ENCODE results near the gene CECR2. TPM values are rescaled to one million over a fixed set of nuclear protein-coding genes. Genes with fewer than 3 reads are reported as not detected.

The CECR2 gene
- total and polyA plus RNA-seq, 8 donors: 8.0 to 22.0 (median 17.1) TPM

DNA sequence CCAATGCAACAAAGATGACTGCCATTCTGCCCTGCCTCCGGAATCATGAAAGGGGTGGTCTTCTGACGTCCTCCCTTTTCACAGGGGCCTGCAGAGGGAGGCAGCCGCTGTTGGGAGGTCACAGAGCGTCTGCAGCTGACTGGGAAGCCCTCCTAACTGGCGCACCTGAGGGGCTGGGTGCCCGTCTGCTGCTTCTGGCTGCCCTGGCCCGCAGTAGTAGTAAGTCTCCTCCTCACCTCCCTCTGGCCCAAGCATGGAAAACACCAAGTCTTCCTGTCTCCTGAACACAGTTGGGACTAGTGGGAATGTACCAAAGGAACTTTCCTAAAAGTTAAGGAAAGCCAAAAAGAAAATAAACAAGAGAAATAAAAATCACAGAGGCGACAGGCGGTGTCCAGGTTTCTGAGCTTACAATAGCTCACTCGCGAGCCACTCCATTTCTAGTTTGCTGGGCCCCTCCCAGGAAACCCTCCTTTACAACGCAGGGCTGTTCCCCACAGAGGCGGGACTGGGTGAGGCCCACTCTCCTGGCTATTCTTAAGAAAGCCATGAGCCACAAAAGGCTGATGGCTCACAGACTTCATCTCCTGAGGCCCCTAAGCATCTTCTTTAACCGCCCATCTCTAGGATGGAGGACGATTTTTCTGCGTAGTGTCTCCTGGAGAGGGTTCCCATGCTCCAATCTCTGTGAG lies 37.0 kb upstream of the CECR2 start:
- Histone ChIP-seq H3K36me3 (no peaks in the 10 kb centered on the region), H3K27ac (no peak overlapping the region), H3K27me3 (no peaks in the 10 kb centered on the region), H3K9me3 (no peaks in the 10 kb centered on the region), H3K4me3 (no peak overlapping the region), H3K4me1 (no peaks in the 10 kb centered on the region)
- intact Hi-C loops (cut with DNase I): no loop called here
- ATAC-seq: no peak
- DNase-seq: no peak
- TF ChIP-seq, protein P1, sequence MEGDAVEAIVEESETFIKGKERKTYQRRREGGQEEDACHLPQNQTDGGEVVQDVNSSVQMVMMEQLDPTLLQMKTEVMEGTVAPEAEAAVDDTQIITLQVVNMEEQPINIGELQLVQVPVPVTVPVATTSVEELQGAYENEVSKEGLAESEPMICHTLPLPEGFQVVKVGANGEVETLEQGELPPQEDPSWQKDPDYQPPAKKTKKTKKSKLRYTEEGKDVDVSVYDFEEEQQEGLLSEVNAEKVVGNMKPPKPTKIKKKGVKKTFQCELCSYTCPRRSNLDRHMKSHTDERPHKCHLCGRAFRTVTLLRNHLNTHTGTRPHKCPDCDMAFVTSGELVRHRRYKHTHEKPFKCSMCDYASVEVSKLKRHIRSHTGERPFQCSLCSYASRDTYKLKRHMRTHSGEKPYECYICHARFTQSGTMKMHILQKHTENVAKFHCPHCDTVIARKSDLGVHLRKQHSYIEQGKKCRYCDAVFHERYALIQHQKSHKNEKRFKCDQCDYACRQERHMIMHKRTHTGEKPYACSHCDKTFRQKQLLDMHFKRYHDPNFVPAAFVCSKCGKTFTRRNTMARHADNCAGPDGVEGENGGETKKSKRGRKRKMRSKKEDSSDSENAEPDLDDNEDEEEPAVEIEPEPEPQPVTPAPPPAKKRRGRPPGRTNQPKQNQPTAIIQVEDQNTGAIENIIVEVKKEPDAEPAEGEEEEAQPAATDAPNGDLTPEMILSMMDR (IDR thresholded peaks at IDR 0.05): no peak

DNA sequence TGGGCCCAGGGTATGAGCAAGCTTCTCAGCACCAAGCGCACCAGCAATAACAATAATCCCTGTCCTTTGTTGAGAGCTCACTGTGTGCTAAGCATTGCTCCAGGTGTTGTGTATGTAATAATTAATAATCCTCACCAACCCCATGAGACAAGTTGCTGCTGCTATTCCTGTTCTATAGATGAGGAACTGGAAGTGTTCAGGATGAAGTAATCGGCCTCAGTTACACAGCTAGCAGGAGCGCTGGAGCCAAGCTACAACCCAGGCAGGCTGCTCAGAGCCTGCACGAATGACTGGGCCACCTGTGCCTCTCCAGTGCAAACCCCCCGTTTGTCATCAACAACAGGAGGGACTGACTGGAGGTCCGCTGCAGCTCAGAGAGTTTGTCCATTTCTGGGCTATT lies 35.2 kb upstream of the CECR2 start:
- no peak for DNase-seq
- intact Hi-C loops (cut with DNase I): no loop called here
- TF ChIP-seq, protein P1 (IDR thresholded peaks at IDR 0.05): no peak

DNA sequence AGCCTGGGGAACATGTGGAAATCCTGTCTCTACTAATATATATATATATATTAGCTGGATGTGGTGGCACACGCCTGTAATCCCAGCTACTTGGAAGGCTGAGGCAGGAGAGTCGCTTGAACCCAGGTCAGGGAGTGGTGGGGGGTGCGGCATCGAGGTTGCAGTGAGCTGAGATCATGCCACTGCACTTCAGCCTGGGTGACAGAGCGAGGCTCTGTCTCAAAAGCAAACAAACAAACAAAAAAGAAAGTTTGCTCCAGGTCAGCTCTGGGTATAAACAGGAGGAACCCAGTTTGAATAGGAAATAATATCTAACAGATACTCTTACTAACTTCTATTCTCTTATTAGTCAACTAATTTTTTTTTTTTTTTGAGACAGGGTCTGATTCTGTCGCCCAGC lies 34.3 kb upstream of the CECR2 start:
- Histone ChIP-seq H3K27ac (no peak overlapping the region), H3K4me1 (no peaks in the 10 kb centered on the region), H3K4me3 (no peak overlapping the region), H3K36me3 (no peaks in the 10 kb centered on the region), H3K27me3 (no peaks in the 10 kb centered on the region), H3K9me3 (no peaks in the 10 kb centered on the region)
- intact Hi-C loops (cut with DNase I): no loop called here
- TF ChIP-seq, protein P1 (IDR thresholded peaks at IDR 0.05): no peak
- ATAC-seq (no peak), DNase-seq (no peak)

More for the DNA sequence above, 35.2 kb upstream of the CECR2 start:
- Histone ChIP-seq H3K4me3 (no peak overlapping the region), H3K4me1 (no peaks in the 10 kb centered on the region), H3K9me3 (no peaks in the 10 kb centered on the region), H3K27me3 (no peaks in the 10 kb centered on the region), H3K27ac (no peak overlapping the region), H3K36me3 (no peaks in the 10 kb centered on the region)
- ATAC-seq: no peak

DNA sequence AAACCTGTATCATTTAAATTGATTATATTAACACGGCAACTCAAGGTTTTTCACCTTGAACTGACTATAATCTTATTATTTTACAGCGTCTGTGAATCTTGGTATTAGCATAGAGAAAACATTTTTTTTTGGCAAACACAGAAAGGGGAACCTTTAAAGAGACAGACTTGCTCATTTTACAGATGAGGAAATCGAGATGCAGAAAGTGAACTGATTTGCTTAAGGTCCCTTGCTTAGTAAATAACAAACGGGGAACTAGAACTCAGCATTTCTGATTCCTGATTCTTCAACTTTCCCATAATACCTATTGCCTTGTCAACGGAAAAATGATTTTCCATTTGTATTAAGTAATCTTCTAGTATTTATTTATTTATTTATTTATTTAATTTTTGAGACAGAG lies 33.2 kb upstream of the CECR2 start:
- no peaks in the 10 kb centered on the region for H3K27me3 ChIP-seq
- no peaks in the 10 kb centered on the region for H3K36me3 ChIP-seq
- TF ChIP-seq, protein P1 (IDR thresholded peaks at IDR 0.05): no peak
- no peak overlapping the region for H3K4me3 ChIP-seq
- DNase-seq (no peak), ATAC-seq (no peak)
- intact Hi-C loops (cut with DNase I): no loop called here
- H3K27ac ChIP-seq: no peak overlapping the region
- H3K9me3 ChIP-seq: no peaks in the 10 kb centered on the region
- no peaks in the 10 kb centered on the region for H3K4me1 ChIP-seq

DNA sequence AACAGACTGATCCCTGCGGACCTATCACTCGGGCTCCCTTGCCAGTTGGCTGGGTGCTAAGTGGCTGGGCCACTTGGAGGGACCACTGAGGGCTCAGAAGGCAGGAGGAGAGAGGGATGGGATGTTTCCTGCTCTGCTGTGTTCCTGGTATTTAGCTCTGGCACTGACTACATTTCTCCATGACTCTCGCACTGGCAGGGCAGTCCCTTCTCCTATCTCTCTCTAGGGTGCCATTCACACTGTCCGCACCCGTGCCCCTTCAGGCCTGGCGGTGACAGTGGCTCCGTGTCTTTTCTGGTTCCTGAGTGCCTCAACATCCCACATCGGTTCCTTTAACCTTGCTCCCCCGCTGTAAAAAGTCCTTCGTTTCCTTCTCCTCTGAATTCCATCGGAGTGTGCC lies 31.6 kb upstream of the CECR2 start:
- no peaks in the 10 kb centered on the region for H3K4me1 ChIP-seq
- ATAC-seq (no peak), DNase-seq (no peak)
- TF ChIP-seq, protein P1 (IDR thresholded peaks at IDR 0.05): no peak
- intact Hi-C loops (cut with DNase I): no loop called here
- H3K9me3 ChIP-seq: no peaks in the 10 kb centered on the region
- no peaks in the 10 kb centered on the region for H3K27me3 ChIP-seq
- H3K27ac ChIP-seq: no peak overlapping the region
- H3K4me3 ChIP-seq: no peak overlapping the region
- H3K36me3 ChIP-seq: no peaks in the 10 kb centered on the region

Data from left lung (tissue), 10 donors.